ENCODE measurements around the gene RPL35.
"Not testable (repeated sequence)": the region's sequence is repeated elsewhere in the genome, so short reads cannot be mapped to it uniquely, and the experiment has no call there.

Gene RPL35

GRCh38 chr9:124843456-124844034, 18.2 kb downstream of the RPL35 start:
- H3K9me3 ChIP-seq (ENCODE audit: control insufficient read depth, low read length): no peaks in the 10 kb centered on the region
- no peaks in the 10 kb centered on the region for H3K36me3 ChIP-seq (ENCODE audit: control insufficient read depth, insufficient read depth, low read length)
- no peak overlapping the region for H3K9ac ChIP-seq (ENCODE audit: low read length)
- no peaks in the 10 kb centered on the region for H3K4me1 ChIP-seq (ENCODE audit: control insufficient read depth, insufficient read depth, low read length)
- H3K4me3 ChIP-seq (ENCODE audit: low read length): no peak overlapping the region
- no peaks in the 10 kb centered on the region for H3K27me3 ChIP-seq (ENCODE audit: control insufficient read depth, insufficient read depth, low read length)

GRCh38 chr9:124841075-124841821, 20.5 kb downstream of the RPL35 start:
- H3K4me3 ChIP-seq (ENCODE audit: low read length): no peak overlapping the region
- H3K9me3 ChIP-seq (ENCODE audit: control insufficient read depth, low read length): no peaks in the 10 kb centered on the region
- peaks cover 4% of the 10 kb centered on the region for H3K27me3 ChIP-seq (ENCODE audit: control insufficient read depth, insufficient read depth, low read length)
- H3K4me1 ChIP-seq (ENCODE audit: control insufficient read depth, insufficient read depth, low read length): no peaks in the 10 kb centered on the region
- H3K9ac ChIP-seq (ENCODE audit: low read length): no peak overlapping the region
- no peaks in the 10 kb centered on the region for H3K36me3 ChIP-seq (ENCODE audit: control insufficient read depth, insufficient read depth, low read length)

GRCh38 chr9:124840300-124840833, 21.4 kb downstream of the RPL35 start:
- Histone ChIP-seq H3K9me3 (ENCODE audit: control insufficient read depth, low read length) (no peaks in the 10 kb centered on the region), H3K4me1 (ENCODE audit: control insufficient read depth, insufficient read depth, low read length) (peaks cover 1% of the 10 kb centered on the region), H3K36me3 (ENCODE audit: control insufficient read depth, insufficient read depth, low read length) (no peaks in the 10 kb centered on the region), H3K4me3 (ENCODE audit: low read length) (no peak overlapping the region), H3K9ac (ENCODE audit: low read length) (no peak overlapping the region), H3K27me3 (ENCODE audit: control insufficient read depth, insufficient read depth, low read length) (peaks cover 4% of the 10 kb centered on the region)

GRCh38 chr9:124839612-124840299, 22.0 kb downstream of the RPL35 start:
- no peaks in the 10 kb centered on the region for H3K9me3 ChIP-seq (ENCODE audit: control insufficient read depth, low read length)
- H3K4me1 ChIP-seq (ENCODE audit: control insufficient read depth, insufficient read depth, low read length): peaks cover 8% of the 10 kb centered on the region

GRCh38 chr9:124838567-124839275, 23.0 kb downstream of the RPL35 start:
- H3K4me1 ChIP-seq (ENCODE audit: control insufficient read depth, insufficient read depth, low read length): peaks cover 11% of the 10 kb centered on the region
- H3K4me3 ChIP-seq (ENCODE audit: low read length); H3K9me3 ChIP-seq (ENCODE audit: control insufficient read depth, low read length); H3K36me3 ChIP-seq (ENCODE audit: control insufficient read depth, insufficient read depth, low read length); H3K27me3 ChIP-seq (ENCODE audit: control insufficient read depth, insufficient read depth, low read length); H3K9ac ChIP-seq (ENCODE audit: low read length): not testable (repeated sequence)

More at GRCh38 chr9:124839612-124840299, 22.0 kb downstream of the RPL35 start:
- H3K36me3 ChIP-seq (ENCODE audit: control insufficient read depth, insufficient read depth, low read length): no peaks in the 10 kb centered on the region
- H3K27me3 ChIP-seq (ENCODE audit: control insufficient read depth, insufficient read depth, low read length): peaks cover 4% of the 10 kb centered on the region
- no peak overlapping the region for H3K4me3 ChIP-seq (ENCODE audit: low read length)
- no peak overlapping the region for H3K9ac ChIP-seq (ENCODE audit: low read length)

- not testable (repeated sequence) for H3K4me3 ChIP-seq (ENCODE audit: low read length); H3K9me3 ChIP-seq (ENCODE audit: control insufficient read depth, low read length); H3K36me3 ChIP-seq (ENCODE audit: control insufficient read depth, insufficient read depth, low read length); H3K27me3 ChIP-seq (ENCODE audit: control insufficient read depth, insufficient read depth, low read length); H3K9ac ChIP-seq (ENCODE audit: low read length)
- H3K4me1 ChIP-seq (ENCODE audit: control insufficient read depth, insufficient read depth, low read length): peaks cover 11% of the 10 kb centered on the region
These were observed 23.6 kb downstream of the RPL35 start for GRCh38 chr9:124838132-124838531.

GRCh38 chr9:124835026-124835557, 26.7 kb downstream of the RPL35 start:
- peaks cover 4% of the 10 kb centered on the region for H3K27me3 ChIP-seq (ENCODE audit: control insufficient read depth, insufficient read depth, low read length)
- no peaks in the 10 kb centered on the region for H3K9me3 ChIP-seq (ENCODE audit: control insufficient read depth, low read length)
- no peaks in the 10 kb centered on the region for H3K36me3 ChIP-seq (ENCODE audit: control insufficient read depth, insufficient read depth, low read length)
- no peak overlapping the region for H3K4me3 ChIP-seq (ENCODE audit: low read length)
- no peak overlapping the region for H3K9ac ChIP-seq (ENCODE audit: low read length)
- H3K4me1 ChIP-seq (ENCODE audit: control insufficient read depth, insufficient read depth, low read length): peaks cover 11% of the 10 kb centered on the region

GRCh38 chr9:124834591-124834990, 27.2 kb downstream of the RPL35 start:
- Histone ChIP-seq H3K27me3 (ENCODE audit: control insufficient read depth, insufficient read depth, low read length) (peaks cover 4% of the 10 kb centered on the region), H3K9me3 (ENCODE audit: control insufficient read depth, low read length) (no peaks in the 10 kb centered on the region), H3K9ac (ENCODE audit: low read length) (no peak overlapping the region), H3K4me1 (ENCODE audit: control insufficient read depth, insufficient read depth, low read length) (peaks cover 11% of the 10 kb centered on the region), H3K4me3 (ENCODE audit: low read length) (no peak overlapping the region), H3K36me3 (ENCODE audit: control insufficient read depth, insufficient read depth, low read length) (no peaks in the 10 kb centered on the region)

GRCh38 chr9:124831642-124832364, 30.0 kb downstream of the RPL35 start:
- H3K36me3 ChIP-seq (ENCODE audit: control insufficient read depth, insufficient read depth, low read length): no peaks in the 10 kb centered on the region
- no peak overlapping the region for H3K4me3 ChIP-seq (ENCODE audit: low read length)
- H3K9me3 ChIP-seq (ENCODE audit: control insufficient read depth, low read length): no peaks in the 10 kb centered on the region
- H3K9ac ChIP-seq (ENCODE audit: low read length): no peak overlapping the region
- H3K4me1 ChIP-seq (ENCODE audit: control insufficient read depth, insufficient read depth, low read length): peaks cover 11% of the 10 kb centered on the region
- H3K27me3 ChIP-seq (ENCODE audit: control insufficient read depth, insufficient read depth, low read length): peaks cover 4% of the 10 kb centered on the region

- Histone ChIP-seq H3K4me1 (ENCODE audit: control insufficient read depth, insufficient read depth, low read length) (peaks cover 11% of the 10 kb centered on the region), H3K4me3 (ENCODE audit: low read length) (no peak overlapping the region), H3K36me3 (ENCODE audit: control insufficient read depth, insufficient read depth, low read length) (no peaks in the 10 kb centered on the region), H3K27me3 (ENCODE audit: control insufficient read depth, insufficient read depth, low read length) (no peaks in the 10 kb centered on the region), H3K9me3 (ENCODE audit: control insufficient read depth, low read length) (no peaks in the 10 kb centered on the region), H3K9ac (ENCODE audit: low read length) (no peak overlapping the region)
These were observed 31.2 kb downstream of the RPL35 start for GRCh38 chr9:124830593-124830992.

GRCh38 chr9:124829334-124829669, 32.5 kb downstream of the RPL35 start:
- H3K27me3 ChIP-seq (ENCODE audit: control insufficient read depth, insufficient read depth, low read length): no peaks in the 10 kb centered on the region
- no peaks in the 10 kb centered on the region for H3K9me3 ChIP-seq (ENCODE audit: control insufficient read depth, low read length)
- no peak overlapping the region for H3K4me3 ChIP-seq (ENCODE audit: low read length)
- H3K9ac ChIP-seq (ENCODE audit: low read length): no peak overlapping the region
- H3K36me3 ChIP-seq (ENCODE audit: control insufficient read depth, insufficient read depth, low read length): no peaks in the 10 kb centered on the region
- no peaks in the 10 kb centered on the region for H3K4me1 ChIP-seq (ENCODE audit: control insufficient read depth, insufficient read depth, low read length)
